ENCODE data around the gene POU1F1. TPM values are rescaled to one million over a fixed set of nuclear protein-coding genes. Genes with fewer than 3 reads are reported as not detected.

POU1F1 gene
- total and polyA plus RNA-seq, 2 of the 4 experiments (the other 2 are of a cell fraction) = not detected

- ChIA-PET CTCF (no interaction called here), POLR2A (ENCODE audit: unreplicated experiment) (no interaction called here)
- 86% methylated on average over 1 of the region's 2 CpGs; no CpG with 5 or more reads in 1 of the 2 experiments for WGBS, 2 experiments (ENCODE audit: extremely low coverage in 2 of 2, insufficient read length in 1 of 2)
- no peak overlapping the region for H2BK20ac ChIP-seq (ENCODE audit: low read depth, low read length)
- no peak overlapping the region for H3K18ac ChIP-seq (ENCODE audit: low read depth, low read length)
- no peak overlapping the region for H3K14ac ChIP-seq (replicated peaks; ENCODE audit: low read depth, low read length)
- no peak overlapping the region for H3K4ac ChIP-seq (ENCODE audit: low read depth, low read length)
- no peaks in the 10 kb centered on the region for H3K79me1 ChIP-seq (ENCODE audit: low read depth in 1 of 2, low read length in 2 of 2)
- no peak overlapping the region for H4K91ac ChIP-seq (ENCODE audit: insufficient read depth, low read depth, low read length)
- ATAC-seq (ENCODE audit: low read depth) (no peak), DNase-seq (peak; percentile 16)
- intact Hi-C loops (cut with micrococcal nuclease) = no loop called here
- no peak overlapping the region for H2BK5ac ChIP-seq (ENCODE audit: low read depth, low read length, poor library complexity, severe bottlenecking)
- in situ Hi-C loops (cut with MboI; ENCODE audit: low sequenced_read_pairs) = no loop called here
- no peak overlapping the region for H2BK15ac ChIP-seq (ENCODE audit: low read depth, low read length)
- H2BK120ac ChIP-seq (ENCODE audit: low read depth, low read length) = no peak overlapping the region
- H3K23ac ChIP-seq (ENCODE audit: low read depth, low read length) = no peak overlapping the region
- BruUV-seq (replicated peaks) = no TSS peak
- H2AK9ac ChIP-seq (replicated peaks; ENCODE audit: low read depth, low read length, poor library complexity) = no peak overlapping the region
- H3K27me3 ChIP-seq (ENCODE audit: control insufficient read depth, insufficient read depth, low read length) = peaks cover 4% of the 10 kb centered on the region
- no peaks in the 10 kb centered on the region for H3K36me3 ChIP-seq (ENCODE audit: control insufficient read depth, insufficient read depth, low read length)
- H4K20me1 ChIP-seq (ENCODE audit: insufficient read depth, low read length) = no peaks in the 10 kb centered on the region
- H4K8ac ChIP-seq (ENCODE audit: low read depth in 2 of 2, low read length in 2 of 2) = no peak overlapping the region
- no peaks in the 10 kb centered on the region for H3K4me1 ChIP-seq (ENCODE audit: control insufficient read depth, insufficient read depth, low read length)
- TF ChIP-seq USF2 (IDR thresholded peaks at IDR 0.05; ENCODE audit: low read depth, low read length) (no peak), RFX5 (IDR thresholded peaks at IDR 0.05; ENCODE audit: low read depth, low read length) (no peak), MAFK (IDR thresholded peaks at IDR 0.05; ENCODE audit: low read depth, low read length) (no peak), CTCF (conservative IDR thresholded peaks at IDR 0.05; ENCODE audit: low read depth, low read length) (no peak), FOS (IDR thresholded peaks at IDR 0.05; ENCODE audit: low read depth, low read length) (no peak), ELK1 (IDR thresholded peaks at IDR 0.05; ENCODE audit: borderline replicate concordance, low read depth, low read length) (no peak)
- no peak overlapping the region for H3K4me3 ChIP-seq (ENCODE audit: insufficient read depth, low read depth, low read length)
- H4K5ac ChIP-seq (ENCODE audit: low read depth, low read length) = no peak overlapping the region
- H3K9ac ChIP-seq (ENCODE audit: low read depth, low read length) = no peak overlapping the region
- H2AK5ac ChIP-seq (ENCODE audit: low read depth, low read length) = no peak overlapping the region
- dilution Hi-C loops (cut with HindIII; ENCODE audit: low sequenced_read_pairs, unreplicated experiment) = no loop called here
- no peak overlapping the region for H3K56ac ChIP-seq (ENCODE audit: extremely low read depth, insufficient read depth, low read length)
- H3K27ac ChIP-seq (ENCODE audit: insufficient read depth, low read length) = no peak overlapping the region
- no peak overlapping the region for H3K4me2 ChIP-seq (ENCODE audit: low read depth, low read length)
- no peaks in the 10 kb centered on the region for H3K9me3 ChIP-seq (ENCODE audit: control insufficient read depth, insufficient read depth, low read length)
- no peak overlapping the region for H2AFZ ChIP-seq (replicated peaks; ENCODE audit: low read length, poor library complexity)
- H3K9me1 ChIP-seq (ENCODE audit: insufficient read depth, low read length) = no peaks in the 10 kb centered on the region
These were observed 56.8 kb downstream of the POU1F1 start for GRCh38 chr3:87219611-87220010.

All from IMR-90 (cell line).